Activated T-helper 17 cell treated with anti-CD3 and anti-CD28 coated beads, Interleukin-2, amount 50 U/mL, for 72 hours (primary cell): ENCODE data around the gene SERPINA9. TPM values are rescaled to one million over a fixed set of nuclear protein-coding genes. Genes with fewer than 3 reads are reported as not detected.
A peak's percentile ranks its signal among the peaks of the same experiment; 100 is the strongest.

ENCODE experiments used
- ATAC-seq: fragments of 150-1000 bp; cut with Tn5 transposase; replicated peaks from 2 replicates; pipeline ENCODE4 v1.10.0; 2021; ENCODE audit warnings: mild to moderate bottlenecking, moderate library complexity
- H3K27ac Mint-ChIP-seq: one replicate; pipeline ENCODE4 v1.8.0; 2022; ENCODE audit warnings: mixed read lengths
- H3K27me3 Mint-ChIP-seq: one replicate; pipeline ENCODE4 v1.8.0; 2022; ENCODE audit warnings: mixed read lengths
- H3K36me3 Mint-ChIP-seq: one replicate; pipeline ENCODE4 v1.8.0; 2022; ENCODE audit warnings: low read depth, mild to moderate bottlenecking, mixed read lengths
- H3K4me1 Mint-ChIP-seq: one replicate; pipeline ENCODE4 v1.8.0; 2022; ENCODE audit warnings: mixed read lengths
- H3K4me3 Mint-ChIP-seq: one replicate; pipeline ENCODE4 v1.8.0; 2022; ENCODE audit warnings: mild to moderate bottlenecking, mixed read lengths
- H3K9me3 Mint-ChIP-seq: one replicate; pipeline ENCODE4 v1.8.0; 2022; ENCODE audit warnings: mixed read lengths
- total RNA-seq, 2 donors: library from RNA; stranded (reverse); gene quantifications; one replicate each; pipeline ENCODE4 v1.2.3, GENCODE V29; 2022

Gene SERPINA9
- total RNA-seq, 2 donors from 2014 or later, result not detected

DNA sequence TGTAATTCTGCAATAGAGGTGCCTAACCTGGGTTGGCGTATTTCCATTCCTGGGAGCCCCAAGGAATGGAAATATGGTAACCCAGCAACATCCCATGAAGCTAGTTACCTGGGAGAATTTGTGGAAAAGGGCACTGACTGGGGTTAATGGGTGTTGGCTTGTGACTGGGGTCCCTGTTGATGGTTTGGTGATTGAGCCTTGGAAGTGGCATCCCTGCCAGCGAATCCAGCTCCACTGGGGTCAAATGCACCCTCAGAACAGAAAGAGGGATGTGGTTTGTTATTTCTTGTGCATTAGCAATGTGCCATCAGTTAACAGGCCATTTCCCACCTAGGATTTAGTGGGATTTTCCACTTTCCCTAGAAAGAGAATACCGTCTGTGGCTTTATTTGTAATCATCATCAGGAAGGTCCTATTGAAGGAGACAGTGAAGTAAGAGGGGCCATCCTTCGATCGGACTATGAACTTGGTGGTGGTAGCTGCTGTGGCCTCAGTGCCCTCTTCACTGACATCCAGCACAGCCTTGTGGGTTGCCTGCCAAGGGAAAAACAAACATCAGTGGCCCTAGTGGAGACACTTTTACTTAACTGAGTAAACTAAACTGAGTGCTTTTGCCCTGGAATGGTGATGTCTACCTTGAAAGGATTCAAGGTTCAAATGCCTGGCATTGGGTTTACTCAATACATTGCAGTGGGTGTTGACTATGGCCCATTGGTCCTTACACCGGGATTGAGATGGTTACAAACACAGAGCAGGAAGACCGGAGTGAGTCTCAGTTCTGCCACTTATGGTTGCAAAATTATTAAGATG lies 13.0 kb downstream of the SERPINA9 start:
- Mint-ChIP-seq H3K4me3 (no peak overlapping the region), H3K4me1 (peaks cover 4% of the 10 kb centered on the region), H3K27me3 (peaks cover 19% of the 10 kb centered on the region), H3K27ac (no peak overlapping the region), H3K36me3 (no peaks in the 10 kb centered on the region), H3K9me3 (peaks cover 9% of the 10 kb centered on the region)
- no peak for ATAC-seq

DNA sequence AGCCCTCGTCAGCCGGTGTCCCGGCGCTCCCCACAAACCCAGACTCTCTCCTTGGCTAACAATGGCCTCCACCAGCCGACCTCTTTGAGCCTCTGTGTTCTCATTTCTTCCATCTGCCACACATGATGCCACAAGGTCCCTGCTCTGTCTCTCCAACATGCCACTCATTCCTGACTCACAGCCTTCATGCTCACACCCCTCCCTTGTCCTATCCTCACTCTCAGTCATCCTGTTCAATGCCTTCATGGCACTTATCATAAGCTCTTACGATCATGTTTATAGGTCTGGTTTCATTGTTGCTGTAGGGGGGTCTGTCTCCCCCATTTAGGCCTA lies 13.8 kb downstream of the SERPINA9 start:
- no peak for ATAC-seq
- Mint-ChIP-seq H3K27ac (no peak overlapping the region), H3K27me3 (peaks cover 20% of the 10 kb centered on the region), H3K4me3 (no peak overlapping the region), H3K9me3 (peaks cover 9% of the 10 kb centered on the region), H3K4me1 (peaks cover 4% of the 10 kb centered on the region), H3K36me3 (no peaks in the 10 kb centered on the region)

DNA sequence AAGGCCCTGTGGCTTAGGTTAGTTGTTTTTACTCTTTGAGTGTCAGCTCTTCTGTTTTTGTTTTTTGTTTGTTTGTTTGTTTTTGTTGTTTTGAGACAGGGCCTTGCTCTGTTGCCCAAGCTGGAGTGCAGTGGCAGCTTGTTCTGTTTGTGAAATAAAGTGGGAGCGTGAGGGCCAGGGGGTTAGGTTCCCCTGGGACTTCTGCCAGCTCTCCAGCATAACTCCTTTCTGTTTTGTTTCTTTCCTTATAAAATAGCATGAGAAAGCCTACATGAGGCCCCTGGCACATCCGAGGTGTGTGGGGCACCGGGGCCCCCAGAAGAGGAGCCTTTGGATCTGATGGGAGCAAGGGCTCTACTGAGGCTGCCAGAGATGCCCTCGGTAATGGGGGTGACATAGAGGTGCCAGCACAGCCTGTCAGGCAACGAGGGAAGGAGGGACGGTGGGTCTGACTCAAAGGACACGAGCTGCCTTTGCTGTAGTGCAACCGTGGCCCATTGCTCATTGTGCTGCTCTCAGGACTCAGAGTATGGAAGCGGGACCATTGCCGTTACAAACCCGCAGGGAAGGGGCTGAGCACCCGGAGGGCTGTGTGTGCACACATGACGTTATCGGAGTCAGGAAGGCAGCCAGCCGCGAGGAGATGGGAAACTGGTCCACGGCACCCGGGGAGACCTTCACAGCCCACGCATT lies 14.3 kb downstream of the SERPINA9 start:
- ATAC-seq, result no peak
- Mint-ChIP-seq H3K36me3 (no peaks in the 10 kb centered on the region), H3K9me3 (peaks cover 10% of the 10 kb centered on the region), H3K27ac (no peak overlapping the region), H3K4me1 (peaks cover 4% of the 10 kb centered on the region), H3K27me3 (peaks cover 23% of the 10 kb centered on the region), H3K4me3 (no peak overlapping the region)

DNA sequence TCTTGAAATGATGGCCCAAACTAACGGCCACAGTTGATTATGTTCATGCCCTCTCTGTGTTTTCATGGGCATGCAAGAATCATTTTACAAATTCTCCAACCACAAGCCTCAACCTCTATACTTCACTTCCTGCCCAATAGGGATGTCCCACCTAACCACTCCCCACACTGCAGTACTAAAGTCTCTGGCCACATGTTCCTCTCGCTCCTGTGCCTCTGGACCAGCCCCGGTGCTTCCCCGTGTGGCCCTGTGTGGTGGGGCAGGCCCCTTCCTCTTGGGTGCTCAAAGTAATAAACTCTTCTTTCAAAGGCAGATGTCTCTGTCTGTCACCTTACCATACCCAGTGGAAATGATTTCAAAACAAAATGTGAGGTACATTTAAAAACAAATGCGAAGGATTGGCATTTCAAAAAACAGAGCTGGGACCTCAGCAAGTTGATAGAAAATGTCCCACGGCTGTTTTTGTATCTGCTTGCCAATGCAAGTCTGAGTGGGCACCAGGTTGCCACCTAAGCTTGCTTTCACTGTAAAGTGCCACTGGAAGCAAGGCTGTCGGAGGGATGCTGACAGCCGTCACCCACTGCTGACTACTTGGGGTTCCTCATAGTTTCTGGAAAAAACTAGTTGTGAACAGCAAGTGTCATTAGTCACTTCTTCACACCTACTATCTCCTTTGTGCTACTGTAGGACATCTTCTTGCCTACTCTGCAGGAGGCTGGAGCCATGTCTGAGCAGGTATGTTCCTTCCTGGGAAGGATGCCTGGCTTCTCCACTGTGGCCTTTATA lies 15.2 kb downstream of the SERPINA9 start:
- Mint-ChIP-seq H3K4me1 (peaks cover 4% of the 10 kb centered on the region), H3K9me3 (peaks cover 14% of the 10 kb centered on the region), H3K27me3 (peaks cover 27% of the 10 kb centered on the region), H3K36me3 (no peaks in the 10 kb centered on the region), H3K27ac (no peak overlapping the region), H3K4me3 (no peak overlapping the region)
- peak; percentile 81 for ATAC-seq

DNA sequence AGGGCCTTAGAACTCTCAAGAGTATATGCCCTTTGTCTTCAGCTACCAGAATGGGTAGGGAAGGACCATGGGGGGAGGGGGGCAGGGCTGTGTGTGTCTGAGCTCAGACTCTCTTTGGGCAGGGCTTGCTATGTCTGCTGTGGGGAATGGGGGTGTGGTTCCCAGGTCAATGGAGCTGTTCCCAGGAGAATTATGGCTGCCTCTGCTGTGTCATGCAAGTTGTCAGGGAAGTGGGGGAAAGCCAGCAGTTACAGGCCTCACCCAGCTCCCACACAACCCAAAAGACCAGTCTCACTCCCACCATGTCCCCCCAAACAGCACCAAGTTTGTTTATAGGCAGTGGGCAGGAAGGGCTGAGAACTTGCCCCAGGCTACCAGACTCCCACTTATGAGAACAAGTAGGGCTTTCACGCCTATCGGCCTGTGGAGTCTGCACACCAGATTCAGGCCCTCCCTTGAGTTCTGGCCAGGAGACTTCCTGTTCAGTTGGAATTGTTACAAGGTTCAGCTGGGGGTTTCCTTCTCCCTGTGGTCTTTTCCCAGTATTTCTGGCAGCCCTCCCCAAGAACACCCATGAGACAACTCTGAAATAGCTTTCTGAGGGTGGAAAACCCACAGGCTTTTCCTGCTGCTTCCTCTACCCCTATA lies 17.3 kb downstream of the SERPINA9 start:
- ATAC-seq, result no peak
- H3K27me3 Mint-ChIP-seq, result peaks cover 43% of the 10 kb centered on the region
- H3K27ac Mint-ChIP-seq, result no peak overlapping the region
- no peaks in the 10 kb centered on the region for H3K36me3 Mint-ChIP-seq
- H3K9me3 Mint-ChIP-seq, result peaks cover 23% of the 10 kb centered on the region
- no peak overlapping the region for H3K4me3 Mint-ChIP-seq
- peaks cover 4% of the 10 kb centered on the region for H3K4me1 Mint-ChIP-seq

- ATAC-seq, result no peak
- H3K9me3 Mint-ChIP-seq, result peaks cover 23% of the 10 kb centered on the region
- H3K4me3 Mint-ChIP-seq, result no peak overlapping the region
- H3K27me3 Mint-ChIP-seq, result peaks cover 45% of the 10 kb centered on the region
- no peaks in the 10 kb centered on the region for H3K36me3 Mint-ChIP-seq
- no peak overlapping the region for H3K27ac Mint-ChIP-seq
- peaks cover 4% of the 10 kb centered on the region for H3K4me1 Mint-ChIP-seq
Observed at GRCh38 chr14:94458096-94458495, 17.9 kb downstream of the SERPINA9 start.

DNA sequence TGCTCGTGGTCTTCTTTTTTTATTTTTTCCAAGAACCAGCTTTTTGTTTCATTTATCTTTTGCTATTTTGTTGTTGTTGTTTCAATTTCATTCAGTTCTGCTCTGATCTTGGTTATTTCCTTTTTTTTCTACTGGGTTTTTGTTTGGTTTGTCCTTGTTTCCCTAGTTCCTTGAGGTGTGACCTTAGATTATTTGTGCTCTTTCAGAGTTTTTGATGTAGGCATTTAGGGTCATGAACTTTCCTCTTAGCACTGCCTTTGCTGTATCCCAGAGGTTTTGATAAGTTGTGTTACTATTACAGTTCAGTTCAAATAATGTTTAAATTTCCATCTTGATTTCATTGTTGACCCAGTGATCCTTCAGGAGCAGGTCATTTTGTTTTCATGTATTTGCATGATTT lies 20.1 kb downstream of the SERPINA9 start:
- ATAC-seq, result no peak
- Mint-ChIP-seq H3K4me3 (no peak overlapping the region), H3K27me3 (peaks cover 40% of the 10 kb centered on the region)

DNA sequence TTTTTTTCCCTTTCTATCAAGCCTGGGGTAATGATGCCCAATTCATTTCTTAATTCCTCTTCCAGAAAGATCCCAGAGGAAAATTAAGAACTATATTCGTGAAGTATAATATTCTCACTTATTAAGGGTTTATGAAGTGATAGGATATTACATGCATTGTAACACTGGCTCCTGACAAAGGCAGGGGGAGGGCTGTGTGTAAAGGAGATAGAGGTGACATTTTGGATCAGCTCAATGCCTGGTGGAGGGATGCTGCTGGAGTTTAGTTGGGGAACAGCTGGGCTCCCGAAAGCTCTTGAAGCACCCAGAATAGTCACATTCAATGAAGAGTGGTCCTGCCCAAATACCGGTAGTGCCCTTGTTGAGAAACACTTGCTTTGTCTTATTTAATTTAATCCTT lies 24.2 kb downstream of the SERPINA9 start:
- Mint-ChIP-seq H3K27me3 (peaks cover 32% of the 10 kb centered on the region), H3K4me1 (no peaks in the 10 kb centered on the region), H3K4me3 (no peak overlapping the region), H3K27ac (no peak overlapping the region), H3K9me3 (peaks cover 18% of the 10 kb centered on the region), H3K36me3 (no peaks in the 10 kb centered on the region)
- ATAC-seq, result no peak

More for the DNA sequence above, 20.1 kb downstream of the SERPINA9 start:
- peaks cover 23% of the 10 kb centered on the region for H3K9me3 Mint-ChIP-seq
- H3K27ac Mint-ChIP-seq, result no peak overlapping the region
- no peaks in the 10 kb centered on the region for H3K4me1 Mint-ChIP-seq
- H3K36me3 Mint-ChIP-seq, result no peaks in the 10 kb centered on the region

GRCh38 chr14:94451091-94451771 lies 24.8 kb downstream of the SERPINA9 start:
- ATAC-seq, result no peak
- no peak overlapping the region for H3K4me3 Mint-ChIP-seq
- H3K9me3 Mint-ChIP-seq, result peaks cover 12% of the 10 kb centered on the region

DNA sequence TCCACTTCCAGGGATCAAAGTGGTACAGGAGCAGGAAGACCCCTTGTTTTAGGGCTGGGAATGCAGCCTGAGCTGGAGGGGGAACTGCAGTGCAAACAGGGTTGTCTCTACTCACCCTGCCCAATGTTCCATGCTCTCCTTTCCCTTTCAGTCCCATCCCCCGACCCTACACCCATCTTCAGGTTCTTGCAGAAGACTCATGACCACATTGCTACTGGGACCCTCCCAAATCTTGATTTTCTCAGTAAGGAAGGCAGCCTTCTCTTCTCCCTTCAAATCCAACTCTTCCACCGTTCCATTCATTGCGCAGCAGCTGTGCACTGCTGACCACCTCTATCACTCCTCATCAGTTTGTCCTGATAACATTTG lies 25.3 kb downstream of the SERPINA9 start:
- Mint-ChIP-seq H3K27me3 (peaks cover 21% of the 10 kb centered on the region), H3K9me3 (peaks cover 8% of the 10 kb centered on the region), H3K4me1 (no peaks in the 10 kb centered on the region), H3K4me3 (no peak overlapping the region), H3K27ac (no peak overlapping the region), H3K36me3 (no peaks in the 10 kb centered on the region)
- ATAC-seq, result no peak

More at GRCh38 chr14:94451091-94451771, 24.8 kb downstream of the SERPINA9 start:
- no peaks in the 10 kb centered on the region for H3K4me1 Mint-ChIP-seq
- H3K36me3 Mint-ChIP-seq, result no peaks in the 10 kb centered on the region
- no peak overlapping the region for H3K27ac Mint-ChIP-seq
- H3K27me3 Mint-ChIP-seq, result peaks cover 26% of the 10 kb centered on the region

- H3K9me3 Mint-ChIP-seq, result peaks cover 6% of the 10 kb centered on the region
- H3K4me3 Mint-ChIP-seq, result no peak overlapping the region
- no peaks in the 10 kb centered on the region for H3K36me3 Mint-ChIP-seq
- ATAC-seq, result no peak
- H3K4me1 Mint-ChIP-seq, result no peaks in the 10 kb centered on the region
- no peak overlapping the region for H3K27ac Mint-ChIP-seq
- H3K27me3 Mint-ChIP-seq, result peaks cover 18% of the 10 kb centered on the region
Observed at GRCh38 chr14:94449930-94450329, 26.1 kb downstream of the SERPINA9 start.

- H3K4me1 Mint-ChIP-seq, result no peaks in the 10 kb centered on the region
- H3K27ac Mint-ChIP-seq, result no peak overlapping the region
- H3K27me3 Mint-ChIP-seq, result peaks cover 4% of the 10 kb centered on the region
- H3K9me3 Mint-ChIP-seq, result no peaks in the 10 kb centered on the region
- ATAC-seq, result no peak
- no peak overlapping the region for H3K4me3 Mint-ChIP-seq
- H3K36me3 Mint-ChIP-seq, result no peaks in the 10 kb centered on the region
Observed at GRCh38 chr14:94448071-94448808, 27.8 kb downstream of the SERPINA9 start.

- Mint-ChIP-seq H3K27me3 (peaks cover 4% of the 10 kb centered on the region), H3K4me1 (no peaks in the 10 kb centered on the region), H3K36me3 (no peaks in the 10 kb centered on the region), H3K9me3 (no peaks in the 10 kb centered on the region), H3K4me3 (no peak overlapping the region), H3K27ac (no peak overlapping the region)
- no peak for ATAC-seq
Observed at GRCh38 chr14:94447206-94447605, 28.8 kb downstream of the SERPINA9 start.
